CD14-positive monocyte (primary cell): ENCODE measurements around the gene TBX6. TPM values are rescaled to one million over a fixed set of nuclear protein-coding genes. Genes with fewer than 3 reads are reported as not detected.

Source experiments
- DNase-seq, 3 donors: peaks; one replicate each; pipeline ENCODE4 v3.0.0-alpha.2; 2011 to 2022
- H2AFZ ChIP-seq: 2 replicates; pipeline ENCODE4 v1.6.0; 2012; ENCODE audit warnings: mild to moderate bottlenecking, low read depth, low read length, inconsistent platforms; ENCODE audit not compliant: insufficient read depth, poor library complexity, severe bottlenecking
- H3K27ac ChIP-seq, 2 donors: 1 replicate in 1 of 2; 2 replicates in 1 of 2; pipeline ENCODE4 v1.5.1; 2012 to 2013; ENCODE audit warnings: low read length in 2 of 2, control low read depth in 1 of 2, inconsistent platforms in 1 of 2, low read depth in 1 of 2, mild to moderate bottlenecking in 1 of 2
- H3K27me3 ChIP-seq, 2 donors: one replicate each; pipeline versions ENCODE4 v1.6.0 to v1.6.1; 2011 to 2013; ENCODE audit warnings: low read length in 2 of 2; ENCODE audit not compliant: control insufficient read depth in 2 of 2, insufficient read depth in 2 of 2
- H3K36me3 ChIP-seq, 2 donors: replicated peaks in 1 of 2; 1 replicate in 1 of 2; 2 replicates in 1 of 2; pipeline versions ENCODE4 v1.5.1 to v1.6.1; 2012 to 2013; ENCODE audit warnings: low read length in 2 of 2, control low read depth in 1 of 2, inconsistent platforms in 1 of 2, mild to moderate bottlenecking in 1 of 2; ENCODE audit not compliant: insufficient read depth in 2 of 2, control insufficient read depth in 1 of 2
- H3K4me1 ChIP-seq, 2 donors: 1 replicate in 1 of 2; 2 replicates in 1 of 2; pipeline versions ENCODE4 v1.5.1 to v1.6.1; 2012 to 2013; ENCODE audit warnings: low read length in 2 of 2, control low read depth in 1 of 2, inconsistent platforms in 1 of 2, mild to moderate bottlenecking in 1 of 2, moderate library complexity in 1 of 2; ENCODE audit not compliant: insufficient read depth in 2 of 2, control insufficient read depth in 1 of 2
- H3K4me2 ChIP-seq: replicated peaks from 2 replicates; pipeline ENCODE3; 2012; ENCODE audit warnings: low read length, moderate library complexity, mild to moderate bottlenecking; ENCODE audit not compliant: poor library complexity, severe bottlenecking; ENCODE audit errors: extremely low read depth
- H3K4me3 ChIP-seq, 3 experiments: fragments of 200-600 bp in 1 of 3; sonication (generic) in 1 of 3; replicated peaks in 1 of 3; 1 replicate in 2 of 3; 2 replicates in 1 of 3; pipeline ENCODE4 v1.5.1; 2011 to 2013; ENCODE audit warnings: low read length in 3 of 3, mild to moderate bottlenecking in 3 of 3, control low read depth in 2 of 3, low read depth in 2 of 3, inconsistent platforms in 1 of 3, moderate library complexity in 1 of 3
- H3K79me2 ChIP-seq: 2 replicates; pipeline ENCODE4 v1.6.0; 2012; ENCODE audit warnings: mild to moderate bottlenecking, control low read depth, inconsistent platforms, low read length, moderate library complexity; ENCODE audit not compliant: insufficient read depth
- H3K9ac ChIP-seq: 2 replicates; pipeline ENCODE4 v1.6.0; 2017; ENCODE audit warnings: low read length, mild to moderate bottlenecking; ENCODE audit not compliant: insufficient read depth, poor library complexity, severe bottlenecking
- H3K9me3 ChIP-seq, 2 donors: replicated peaks in 1 of 2; 1 replicate in 1 of 2; 2 replicates in 1 of 2; pipeline versions ENCODE4 v1.5.1 to v1.6.1; 2012 to 2013; ENCODE audit warnings: low read length in 2 of 2, control low read depth in 1 of 2; ENCODE audit not compliant: control insufficient read depth in 1 of 2, insufficient read depth in 1 of 2
- H4K20me1 ChIP-seq: 2 replicates; pipeline ENCODE4 v1.6.0; 2012; ENCODE audit warnings: mild to moderate bottlenecking, low read length, control low read depth, moderate library complexity; ENCODE audit not compliant: insufficient read depth
- H3K27ac Mint-ChIP-seq, 7 donors: one replicate each; pipeline ENCODE4 v1.8.0; 2020; ENCODE audit warnings: mild to moderate bottlenecking in 7 of 7, mixed read lengths in 7 of 7, moderate library complexity in 6 of 7, inconsistent platforms in 2 of 7
- H3K27me3 Mint-ChIP-seq, 3 donors: one replicate each; pipeline ENCODE4 v1.8.0; 2021 to 2022; ENCODE audit warnings: low read depth in 3 of 3, mild to moderate bottlenecking in 3 of 3, mixed read lengths in 3 of 3, moderate library complexity in 3 of 3, inconsistent platforms in 1 of 3
- H3K36me3 Mint-ChIP-seq, 2 donors: one replicate each; pipeline ENCODE4 v1.8.0; 2020; ENCODE audit warnings: mixed read lengths in 2 of 2, inconsistent platforms in 1 of 2, mild to moderate bottlenecking in 1 of 2
- H3K4me1 Mint-ChIP-seq: one replicate; pipeline ENCODE4 v1.8.0; 2020; ENCODE audit warnings: mild to moderate bottlenecking, mixed read lengths
- H3K4me3 Mint-ChIP-seq, 2 donors: one replicate each; pipeline ENCODE4 v1.8.0; 2020; ENCODE audit warnings: mild to moderate bottlenecking in 2 of 2, mixed read lengths in 2 of 2, moderate library complexity in 1 of 2
- H3K9me3 Mint-ChIP-seq, 7 donors: one replicate each; pipeline ENCODE4 v1.8.0; 2020 to 2022; ENCODE audit warnings: mixed read lengths in 7 of 7, mild to moderate bottlenecking in 6 of 7, moderate library complexity in 6 of 7, inconsistent platforms in 2 of 7
- CTCF ChIP-seq: fragments of 200-600 bp; IDR thresholded peaks from one replicate; pipeline ENCODE4 v1.8.0; 2022; ENCODE audit warnings: antibody characterized with exemption, mild to moderate bottlenecking
- WGBS: methylation state at CpG from one replicate; pipeline ENCODE4 v1.1.5; 2013; ENCODE audit warnings: missing lambda C conversion rate; ENCODE audit not compliant: insufficient coverage; 5-methylcytosine and 5-hydroxymethylcytosine counted together
- intact Hi-C, 2 donors: fragments of 100-400 bp; cut with micrococcal nuclease; formaldehyde crosslinking; loops; one replicate each; pipeline versions ENCODE4 v1.15.0 to v1.15.1; 2023
- polyA plus RNA-seq, 3 donors: library from polyadenylated mRNA; depleted of rRNA in 1 of 3; unstranded in 2 of 3; stranded (reverse) in 1 of 3; fragments of 300-500 nt in 2 of 3; fragments of >200 nt in 1 of 3; fragmentation: Illumina TruSeq in 2 of 3; gene quantifications; 1 replicate in 2 of 3; 2 replicates in 1 of 3; pipeline ENCODE4 v1.2.3, GENCODE V29; 2012 to 2021

TBX6 gene
- polyA plus RNA-seq, 3 donors, result 0.10 to 0.65 (median 0.11) TPM

- no peak for DNase-seq
- Mint-ChIP-seq H3K4me1 (peaks cover 24% of the 10 kb centered on the region), H3K9me3 (no peaks in the 10 kb centered on the region), H3K27ac (no peak overlapping the region), H3K36me3 (peaks cover 9 to 17% of the 10 kb centered on the region in 2 donors), H3K4me3 (no peak overlapping the region), H3K27me3 (peaks cover 0 to 5% (median 0%) of the 10 kb centered on the region in 3 donors)
- peaks cover 0 to 2% of the 10 kb centered on the region in 2 donors for H3K36me3 ChIP-seq
- no peak overlapping the region for H3K27ac ChIP-seq
- H3K9me3 ChIP-seq, result no peaks in the 10 kb centered on the region
- H3K27me3 ChIP-seq, result no peaks in the 10 kb centered on the region
- no peak overlapping the region for H3K9ac ChIP-seq
- no peak overlapping the region for H3K4me3 ChIP-seq
- no peak overlapping the region for H3K4me2 ChIP-seq
- H3K79me2 ChIP-seq, result peaks cover 14% of the 10 kb centered on the region
- H3K4me1 ChIP-seq, result peaks cover 28 to 29% of the 10 kb centered on the region in 2 donors
- H4K20me1 ChIP-seq, result no peaks in the 10 kb centered on the region
- no peak for TF ChIP-seq CTCF
- H2AFZ ChIP-seq, result no peak overlapping the region
- 100% methylated on average over 1 of the region's 4 CpGs for WGBS
- intact Hi-C loops, result loop anchor here (5.0 kb wide), 1 partner anchor 58 kb away; the partner anchor contains the start of gene ALDOA (in 2 of the 2)
Observed at GRCh38 chr16:30124985-30125379, 33.3 kb upstream of the TBX6 start.

- Histone ChIP-seq H3K36me3 (peaks cover 10 to 24% of the 10 kb centered on the region in 2 donors), H3K4me3 (peak overlapping the region; percentile 76 to 91 (median 80)), H3K79me2 (peaks cover 14% of the 10 kb centered on the region), H3K9me3 (no peaks in the 10 kb centered on the region), H3K9ac (peak overlapping the region; percentile 65), H3K4me2 (peak overlapping the region; percentile 97), H3K27me3 (no peaks in the 10 kb centered on the region), H3K4me1 (peaks cover 28 to 29% of the 10 kb centered on the region in 2 donors), H3K27ac (peak overlapping the region; percentile 38 to 66), H2AFZ (peak overlapping the region; percentile 93), H4K20me1 (no peaks in the 10 kb centered on the region)
- Mint-ChIP-seq H3K27me3 (peaks cover 0 to 4% (median 0%) of the 10 kb centered on the region in 3 donors), H3K27ac (peak overlapping the region; percentile 28 to 93 (median 79)), H3K9me3 (no peaks in the 10 kb centered on the region), H3K36me3 (peaks cover 22 to 36% of the 10 kb centered on the region in 2 donors), H3K4me3 (peak overlapping the region; percentile 91 to 96), H3K4me1 (peaks cover 24% of the 10 kb centered on the region)
- TF ChIP-seq CTCF, result no peak
- DNase-seq, result no peak
- intact Hi-C loops, result loop anchor here (2.0 to 5.0 kb wide), 2 partner anchors 30 to 55 kb away; partner anchors contain the start of gene ALDOA (in 2 of the 2)
- WGBS, result 1% methylated on average over 28 of the region's 42 CpGs
Observed at GRCh38 chr16:30122604-30123160, 31.0 kb upstream of the TBX6 start.
